Raji (cell line): Measurements from ENCODE around the gene DYRK1A.

ENCODE experiments used
- POLR2A ChIP-seq: IDR thresholded peaks from 2 replicates; pipeline ENCODE4 v1.6.1; 2011; ENCODE audit warnings: low read depth, low read length, control low read depth; ENCODE audit not compliant: insufficient read depth

DYRK1A gene

GRCh38 chr21:37374027-37374426 is 7.5 kb downstream of the DYRK1A start:
- TF ChIP-seq POLR2A: no peak

GRCh38 chr21:37375866-37376574 is 9.4 kb downstream of the DYRK1A start:
- no peak for TF ChIP-seq POLR2A

- TF ChIP-seq POLR2A: no peak
Measured at GRCh38 chr21:37378700-37379139, 12.1 kb downstream of the DYRK1A start.

- TF ChIP-seq POLR2A: no peak
Measured at GRCh38 chr21:37380349-37381323, 14.1 kb downstream of the DYRK1A start.

- TF ChIP-seq POLR2A: no peak
Measured at GRCh38 chr21:37381883-37382585, 15.5 kb downstream of the DYRK1A start.

GRCh38 chr21:37383086-37383485 is 16.5 kb downstream of the DYRK1A start:
- no peak for TF ChIP-seq POLR2A

- TF ChIP-seq POLR2A: no peak
Measured at GRCh38 chr21:37383784-37384311, 17.3 kb downstream of the DYRK1A start.

- no peak for TF ChIP-seq POLR2A
Measured at GRCh38 chr21:37384416-37384815, 17.8 kb downstream of the DYRK1A start.

- no peak for TF ChIP-seq POLR2A
Measured at GRCh38 chr21:37385179-37385765, 18.7 kb downstream of the DYRK1A start.

- TF ChIP-seq POLR2A: no peak
Measured at GRCh38 chr21:37386151-37386550, 19.6 kb downstream of the DYRK1A start.

GRCh38 chr21:37389456-37389855 is 22.9 kb downstream of the DYRK1A start:
- no peak for TF ChIP-seq POLR2A

GRCh38 chr21:37391666-37392065 is 25.1 kb downstream of the DYRK1A start:
- no peak for TF ChIP-seq POLR2A

- TF ChIP-seq POLR2A: no peak
Measured at GRCh38 chr21:37392441-37392840, 25.9 kb downstream of the DYRK1A start.

- TF ChIP-seq POLR2A: no peak
Measured at GRCh38 chr21:37393030-37393429, 26.5 kb downstream of the DYRK1A start.

GRCh38 chr21:37393786-37394185 is 27.2 kb downstream of the DYRK1A start:
- no peak for TF ChIP-seq POLR2A
